Fibroblast of skin of back (primary cell): Measurements from ENCODE around the gene CDH4.
A peak's percentile ranks its signal among the peaks of the same experiment; 100 is the strongest.

Source experiments
- DNase-seq: peaks from one replicate; pipeline ENCODE4 v3.0.0-alpha.2; 2013

Gene CDH4

GRCh38 chr20:61360940-61361339 lies 108.9 kb downstream of the CDH4 start:
- DNase-seq: no peak

- DNase-seq: no peak
Measured at GRCh38 chr20:61361501-61361900, 109.4 kb downstream of the CDH4 start.

- DNase-seq: no peak
Measured at GRCh38 chr20:61364147-61364546, 112.1 kb downstream of the CDH4 start.

GRCh38 chr20:61366914-61367313 lies 114.9 kb downstream of the CDH4 start:
- no peak for DNase-seq

GRCh38 chr20:61369731-61370520 lies 117.9 kb downstream of the CDH4 start:
- no peak for DNase-seq

- DNase-seq: no peak
Measured at GRCh38 chr20:61370841-61371303, 118.8 kb downstream of the CDH4 start.

GRCh38 chr20:61371501-61372136 lies 119.6 kb downstream of the CDH4 start:
- no peak for DNase-seq

- no peak for DNase-seq
Measured at GRCh38 chr20:61372137-61373054, 120.3 kb downstream of the CDH4 start.

- no peak for DNase-seq
Measured at GRCh38 chr20:61373055-61373399, 121.0 kb downstream of the CDH4 start.

GRCh38 chr20:61373956-61374545 lies 122.0 kb downstream of the CDH4 start:
- DNase-seq: no peak

- DNase-seq: no peak
Measured at GRCh38 chr20:61376541-61377240, 124.6 kb downstream of the CDH4 start.

GRCh38 chr20:61378694-61379355 lies 126.8 kb downstream of the CDH4 start:
- DNase-seq: no peak

GRCh38 chr20:61379898-61380544 lies 128.0 kb downstream of the CDH4 start:
- no peak for DNase-seq

GRCh38 chr20:61380545-61380915 lies 128.5 kb downstream of the CDH4 start:
- no peak for DNase-seq

GRCh38 chr20:61382194-61382593 lies 130.1 kb downstream of the CDH4 start:
- no peak for DNase-seq

- no peak for DNase-seq
Measured at GRCh38 chr20:61385296-61385695, 133.2 kb downstream of the CDH4 start.

GRCh38 chr20:61385731-61386130 lies 133.7 kb downstream of the CDH4 start:
- DNase-seq: no peak

GRCh38 chr20:61387204-61387953 lies 135.3 kb downstream of the CDH4 start:
- DNase-seq: peak; percentile 9

GRCh38 chr20:61387954-61388348 lies 135.9 kb downstream of the CDH4 start:
- no peak for DNase-seq

GRCh38 chr20:61389077-61389476 lies 137.0 kb downstream of the CDH4 start:
- no peak for DNase-seq
